ENCODE measurements around the gene MYG1. TPM values are rescaled to one million over a fixed set of nuclear protein-coding genes. Genes with fewer than 3 reads are reported as not detected.

Gene MYG1
- total RNA-seq, 4 donors from 2014 or later, result 43.4 to 51.0 (median 46.0) TPM

GRCh38 chr12:53334822-53335221, 35.3 kb downstream of the MYG1 start:
- Histone ChIP-seq H3K27ac (no peak overlapping the region), H3K4me3 (no peak overlapping the region), H3K9me3 (no peaks in the 10 kb centered on the region), H3K27me3 (peaks cover 14 to 22% (median 15%) of the 10 kb centered on the region in 3 donors), H3K36me3 (no peaks in the 10 kb centered on the region), H3K4me1 (no peaks in the 10 kb centered on the region)
- ATAC-seq, result no peak
- intact Hi-C loops (cut with DNase I; ENCODE audit: low total_unique reads) (no loop called here), in situ Hi-C loops (cut with MboI; ENCODE audit: low sequenced_read_pairs in 4 of 4) (no loop called here)
- TF ChIP-seq CTCF (IDR thresholded peaks at IDR 0.05 in 4 of 5, conservative IDR thresholded peaks at IDR 0.05 in 1 of 5) (no peak), POLR2A (IDR thresholded peaks at IDR 0.05) (no peak)
- no peak for DNase-seq

- H3K36me3 ChIP-seq, result no peaks in the 10 kb centered on the region
- intact Hi-C loops (cut with DNase I; ENCODE audit: low total_unique reads), result no loop called here
- no peak within 1 kb of the TSS for H3K27ac ChIP-seq
- H3K9me3 ChIP-seq, result no peaks in the 10 kb centered on the region
- no peak for TF ChIP-seq CTCF (IDR thresholded peaks at IDR 0.05 in 4 of 5, conservative IDR thresholded peaks at IDR 0.05 in 1 of 5)
- no peak for TF ChIP-seq POLR2A (IDR thresholded peaks at IDR 0.05)
- H3K27me3 ChIP-seq, result peaks cover 14 to 22% (median 15%) of the 10 kb centered on the region in 3 donors
- ATAC-seq (no peak), DNase-seq (no peak)
- no peak within 1 kb of the TSS for H3K4me3 ChIP-seq
- in situ Hi-C loops (cut with MboI; ENCODE audit: low sequenced_read_pairs in 4 of 4), result no loop called here
- H3K4me1 ChIP-seq, result no peaks in the 10 kb centered on the region
These were observed 36.7 kb downstream of the MYG1 start, which contains the start of gene SP7 for GRCh38 chr12:53336181-53336681. Gene SP7 (minus strand): TSS chr12:53336354. CDS start chr12:53335646, 708 bp downstream.

DNA sequence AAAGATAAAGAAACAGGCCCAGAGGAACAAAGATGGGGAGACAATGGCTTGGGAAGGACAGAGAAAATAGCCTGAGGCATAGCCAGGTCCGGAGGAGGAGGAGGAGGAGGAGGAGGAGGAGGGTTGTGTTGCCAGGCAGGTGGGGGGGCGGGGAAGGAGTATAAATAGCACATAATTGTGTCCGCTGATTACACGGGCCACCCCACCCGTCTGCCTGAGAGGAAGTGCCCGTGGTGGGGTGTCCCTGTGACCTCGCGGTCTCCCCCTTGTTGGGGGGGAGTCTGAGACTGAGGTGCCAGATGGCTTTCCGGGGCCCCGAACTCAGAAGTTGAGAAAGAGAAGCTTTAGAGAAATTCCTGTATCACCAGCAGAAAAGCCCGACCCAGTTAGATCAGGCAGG, 38.5 kb downstream of the MYG1 start:
- Histone ChIP-seq H3K4me3 (no peak overlapping the region), H3K4me1 (no peaks in the 10 kb centered on the region), H3K27ac (no peak overlapping the region), H3K9me3 (no peaks in the 10 kb centered on the region), H3K36me3 (no peaks in the 10 kb centered on the region), H3K27me3 (peaks cover 14 to 22% (median 15%) of the 10 kb centered on the region in 3 donors)
- in situ Hi-C loops (cut with MboI; ENCODE audit: low sequenced_read_pairs in 4 of 4), result no loop called here
- intact Hi-C loops (cut with DNase I; ENCODE audit: low total_unique reads), result no loop called here
- DNase-seq, result no peak
- no peak for ATAC-seq
- TF ChIP-seq POLR2A (IDR thresholded peaks at IDR 0.05) (no peak), CTCF (IDR thresholded peaks at IDR 0.05 in 4 of 5, conservative IDR thresholded peaks at IDR 0.05 in 1 of 5) (no peak)

GRCh38 chr12:53338916-53339315, 39.4 kb downstream of the MYG1 start:
- Histone ChIP-seq H3K36me3 (no peaks in the 10 kb centered on the region), H3K4me1 (no peaks in the 10 kb centered on the region), H3K27ac (no peak overlapping the region), H3K27me3 (peaks cover 14 to 22% (median 15%) of the 10 kb centered on the region in 3 donors), H3K9me3 (no peaks in the 10 kb centered on the region), H3K4me3 (no peak overlapping the region)
- DNase-seq, result no peak
- intact Hi-C loops (cut with DNase I; ENCODE audit: low total_unique reads), result no loop called here
- no peak for ATAC-seq
- in situ Hi-C loops (cut with MboI; ENCODE audit: low sequenced_read_pairs in 4 of 4), result no loop called here
- no peak for TF ChIP-seq CTCF (IDR thresholded peaks at IDR 0.05 in 4 of 5, conservative IDR thresholded peaks at IDR 0.05 in 1 of 5)
- no peak for TF ChIP-seq POLR2A (IDR thresholded peaks at IDR 0.05)

GRCh38 chr12:53340398-53340797, 40.9 kb downstream of the MYG1 start:
- no peaks in the 10 kb centered on the region for H3K36me3 ChIP-seq
- H3K4me1 ChIP-seq, result peaks cover under 1 to 6% of the 10 kb centered on the region in 2 donors
- in situ Hi-C loops (cut with MboI; ENCODE audit: low sequenced_read_pairs in 4 of 4) (loop anchor here in 1 of 4 donors (10.0 kb wide), 1 partner anchor 126 kb away; no protein-coding TSS in a partner anchor), intact Hi-C loops (cut with DNase I; ENCODE audit: low total_unique reads) (no loop called here)
- no peak overlapping the region for H3K4me3 ChIP-seq
- no peak for ATAC-seq
- no peaks in the 10 kb centered on the region for H3K9me3 ChIP-seq
- TF ChIP-seq POLR2A (IDR thresholded peaks at IDR 0.05) (no peak), CTCF (IDR thresholded peaks at IDR 0.05 in 4 of 5, conservative IDR thresholded peaks at IDR 0.05 in 1 of 5) (no peak)
- H3K27me3 ChIP-seq, result peaks cover 8 to 19% (median 14%) of the 10 kb centered on the region in 3 donors
- DNase-seq, result no peak
- no peak overlapping the region for H3K27ac ChIP-seq

Data from gastrocnemius medialis (tissue), 4 donors.